OCI-LY7 (cell line): ENCODE data around the gene HINT2. TPM values are rescaled to one million over a fixed set of nuclear protein-coding genes. Genes with fewer than 3 reads are reported as not detected.

Experiments
- BruUV-seq: library from RNA; stranded (reverse); fragments of 400-500 nt; replicated peaks from 2 replicates; lab custom pipeline; 2021; lab: Mats Ljungman, UMichigan
- CTCF ChIA-PET: fragments of 300-600 bp; sonication (Branson Sonifier 250); formaldehyde crosslinking; loops from one replicate; lab custom pipeline; 2022; ENCODE audit warnings: antibody characterized with exemption; ENCODE audit not compliant: unreplicated experiment; lab: Charles Lee
- POLR2A ChIA-PET: fragments of 300-600 bp; sonication (Branson Sonifier 250); formaldehyde crosslinking; loops from one replicate; lab custom pipeline; 2022; ENCODE audit warnings: antibody characterized with exemption; lab: Charles Lee
- DNase-seq: peaks from one replicate; pipeline ENCODE4 v3.0.0-alpha.2; 2015; ENCODE audit warnings: low spot score
- H2AFZ ChIP-seq: fragments of 200-600 bp; sonication (generic), shearing (Covaris generic); 2 replicates; pipeline ENCODE4 v1.6.1; 2014; ENCODE audit warnings: mild to moderate bottlenecking, antibody characterized with exemption, low read length, moderate library complexity
- H3K27ac ChIP-seq: fragments of 200-600 bp; sonication (generic); 2 replicates; pipeline ENCODE4 v1.5.1; 2014; ENCODE audit warnings: mixed run types, low read depth, mild to moderate bottlenecking, moderate library complexity, low read length, inconsistent platforms; ENCODE audit not compliant: poor library complexity, severe bottlenecking
- H3K36me3 ChIP-seq: fragments of 200-600 bp; sonication (generic); 2 replicates; pipeline ENCODE4 v1.6.1; 2014; ENCODE audit warnings: mild to moderate bottlenecking, antibody characterized with exemption, low read length, moderate library complexity, mixed read lengths; ENCODE audit not compliant: insufficient read depth
- H3K4me1 ChIP-seq: fragments of 200-600 bp; sonication (generic); 2 replicates; pipeline ENCODE4 v1.5.1; 2014; ENCODE audit warnings: mild to moderate bottlenecking, low read length; ENCODE audit not compliant: insufficient read depth, poor library complexity, severe bottlenecking
- H3K4me2 ChIP-seq: fragments of 200-600 bp; sonication (generic); 2 replicates; pipeline ENCODE4 v1.6.1; 2014; ENCODE audit warnings: mild to moderate bottlenecking, low read length
- H3K4me3 ChIP-seq: fragments of 200-600 bp; sonication (generic); 2 replicates; pipeline ENCODE4 v1.5.1; 2014; ENCODE audit warnings: mild to moderate bottlenecking, low read depth, low read length; ENCODE audit not compliant: poor library complexity, severe bottlenecking
- H3K79me2 ChIP-seq: fragments of 200-600 bp; sonication (generic); 2 replicates; pipeline ENCODE4 v1.6.1; 2016; ENCODE audit warnings: low read depth, mild to moderate bottlenecking, low read length, moderate library complexity, mixed read lengths; ENCODE audit not compliant: insufficient read depth
- H3K9me2 ChIP-seq: fragments of 200-600 bp; sonication (generic); 2 replicates; pipeline ENCODE4 v1.6.1; 2016; ENCODE audit warnings: mild to moderate bottlenecking, low read length, mixed read lengths; ENCODE audit not compliant: insufficient read depth
- H3K9me3 ChIP-seq: fragments of 200-600 bp; sonication (generic); 2 replicates; pipeline ENCODE4 v1.6.1; 2014; ENCODE audit warnings: mild to moderate bottlenecking, mixed run types, low read length, mixed read lengths
- H4K20me1 ChIP-seq: fragments of 200-600 bp; sonication (generic); 2 replicates; pipeline ENCODE4 v1.6.1; 2014; ENCODE audit warnings: mild to moderate bottlenecking, antibody characterized with exemption, low read length, moderate library complexity, mixed read lengths; ENCODE audit not compliant: insufficient read depth
- CTCF ChIP-seq: fragments of 200-600 bp; sonication (generic); conservative IDR thresholded peaks from 2 replicates; pipeline ENCODE4 v1.5.1; 2014; ENCODE audit warnings: mild to moderate bottlenecking, antibody characterized with exemption, low read length, moderate library complexity, mixed read lengths
- EZH2phosphoT487 ChIP-seq: fragments of 200-600 bp; sonication (generic); IDR thresholded peaks from 2 replicates; pipeline ENCODE4 v1.6.1; 2018; ENCODE audit warnings: low read depth, borderline replicate concordance, mild to moderate bottlenecking, mixed run types, antibody characterized with exemption, low read length, moderate library complexity, mixed read lengths
- intact Hi-C: fragments of 100-400 bp; cut with micrococcal nuclease; formaldehyde crosslinking; loops from one replicate; pipeline ENCODE4 v1.10.0; 2022; ENCODE audit not compliant: unreplicated experiment
- total RNA-seq, 2 experiments: library from RNA; depleted of rRNA in 1 of 2; stranded (reverse); fragments of >200 nt in 1 of 2; shearing (Covaris generic) in 1 of 2; gene quantifications; 2 replicates each; pipeline ENCODE4 v1.2.3, GENCODE V29; 2014 to 2022

HINT2 gene
- total RNA-seq, 2 experiments from 2014 or later: 82.5 to 84.5 TPM

GRCh38 chr9:35859310-35859989, 44.6 kb upstream of the HINT2 start:
- no peak overlapping the region for H3K4me2 ChIP-seq
- no peaks in the 10 kb centered on the region for H3K4me1 ChIP-seq
- no peak for TF ChIP-seq EZH2phosphoT487
- no peak for TF ChIP-seq CTCF
- intact Hi-C loops: no loop called here
- no peaks in the 10 kb centered on the region for H3K9me2 ChIP-seq
- no peak overlapping the region for H3K4me3 ChIP-seq
- BruUV-seq: no TSS peak
- ChIA-PET CTCF (no interaction called here), POLR2A (no interaction called here)
- no peaks in the 10 kb centered on the region for H3K36me3 ChIP-seq
- H2AFZ ChIP-seq: no peak overlapping the region
- H3K9me3 ChIP-seq: no peaks in the 10 kb centered on the region
- H4K20me1 ChIP-seq: no peaks in the 10 kb centered on the region
- H3K79me2 ChIP-seq: no peaks in the 10 kb centered on the region
- DNase-seq: no peak
- no peak overlapping the region for H3K27ac ChIP-seq

- Histone ChIP-seq H3K4me1 (no peaks in the 10 kb centered on the region), H3K4me3 (no peak overlapping the region), H3K4me2 (no peak overlapping the region), H3K36me3 (no peaks in the 10 kb centered on the region), H2AFZ (no peak overlapping the region), H3K9me3 (no peaks in the 10 kb centered on the region), H3K79me2 (no peaks in the 10 kb centered on the region), H4K20me1 (no peaks in the 10 kb centered on the region), H3K27ac (no peak overlapping the region), H3K9me2 (no peaks in the 10 kb centered on the region)
- BruUV-seq: no TSS peak
- CTCF ChIA-PET: no interaction called here
- TF ChIP-seq CTCF (no peak), EZH2phosphoT487 (no peak)
- POLR2A ChIA-PET: no interaction called here
- intact Hi-C loops: no loop called here
- DNase-seq: no peak
These were observed 43.6 kb upstream of the HINT2 start for GRCh38 chr9:35858458-35858857.

- Histone ChIP-seq H2AFZ (no peak overlapping the region), H3K27ac (no peak overlapping the region), H3K9me3 (no peaks in the 10 kb centered on the region), H3K36me3 (no peaks in the 10 kb centered on the region), H3K4me1 (no peaks in the 10 kb centered on the region), H3K9me2 (no peaks in the 10 kb centered on the region), H3K4me3 (no peak overlapping the region), H3K79me2 (no peaks in the 10 kb centered on the region), H4K20me1 (no peaks in the 10 kb centered on the region), H3K4me2 (no peak overlapping the region)
- BruUV-seq: no TSS peak
- TF ChIP-seq CTCF (no peak), EZH2phosphoT487 (no peak)
- ChIA-PET POLR2A (interaction anchor here (0.6 to 1.0 kb wide), 3 partner anchors 20 to 81 kb away, joined by 3 read pairs; no protein-coding TSS in a partner anchor), CTCF (no interaction called here)
- no peak for DNase-seq
- intact Hi-C loops: no loop called here
These were observed 42.0 kb upstream of the HINT2 start for GRCh38 chr9:35856882-35857281.
